NOMO-1 (cell line): ENCODE measurements around the gene PCDHB15.
A peak's percentile ranks its signal among the peaks of the same experiment; 100 is the strongest.
"Not testable (repeated sequence)": the region's sequence is repeated elsewhere in the genome, so short reads cannot be mapped to it uniquely, and the experiment has no call there.

Experiments used
- DNase-seq, 2 experiments: peaks; one replicate each; lab custom pipeline; 2025; ENCODE audit not compliant: unreplicated experiment in 2 of 2; lab: John Stamatoyannopoulos, UW

PCDHB15 gene

GRCh38 chr5:141245250-141245717, at the start of gene PCDHB15:
TSS of gene PCDHB15 (plus strand) at chr5:141245395. CDS start at chr5:141245579, 184 bp downstream.
- DNase-seq = no peak

DNA sequence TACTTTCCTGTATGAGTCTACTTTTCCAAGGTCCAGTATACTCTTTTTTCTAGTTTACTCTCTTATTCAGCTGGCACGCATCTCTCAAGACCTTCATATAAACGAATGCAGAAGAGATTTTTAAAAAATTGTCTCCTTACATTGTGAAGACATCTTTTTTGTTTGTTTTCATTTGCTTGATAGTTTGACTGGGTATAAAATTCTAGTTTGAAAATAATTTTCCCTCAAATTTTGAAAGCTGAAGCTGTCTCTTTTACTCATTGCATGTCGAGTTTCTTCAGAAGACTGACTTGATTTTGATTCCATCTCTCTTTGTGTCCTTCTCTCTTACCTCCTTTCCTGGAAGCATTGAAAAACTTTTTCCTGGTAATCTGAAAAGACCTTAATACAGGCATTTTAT, 48.8 kb upstream of the PCDHB15 start:
- DNase-seq = no peak

- peak in 1 of 2 experiments; percentile 10 for DNase-seq
Observed at GRCh38 chr5:141199359-141200235, 45.6 kb upstream of the PCDHB15 start, which contains the start of gene PCDHB11. TSS of gene PCDHB11 (plus strand) at chr5:141199627. CDS start at chr5:141199775, 148 bp downstream.

- not testable (repeated sequence) for DNase-seq
Observed at GRCh38 chr5:141201126-141201525, 44.1 kb upstream of the PCDHB15 start.

- not testable (repeated sequence) for DNase-seq
Observed at GRCh38 chr5:141201646-141202045, 43.5 kb upstream of the PCDHB15 start.

DNA sequence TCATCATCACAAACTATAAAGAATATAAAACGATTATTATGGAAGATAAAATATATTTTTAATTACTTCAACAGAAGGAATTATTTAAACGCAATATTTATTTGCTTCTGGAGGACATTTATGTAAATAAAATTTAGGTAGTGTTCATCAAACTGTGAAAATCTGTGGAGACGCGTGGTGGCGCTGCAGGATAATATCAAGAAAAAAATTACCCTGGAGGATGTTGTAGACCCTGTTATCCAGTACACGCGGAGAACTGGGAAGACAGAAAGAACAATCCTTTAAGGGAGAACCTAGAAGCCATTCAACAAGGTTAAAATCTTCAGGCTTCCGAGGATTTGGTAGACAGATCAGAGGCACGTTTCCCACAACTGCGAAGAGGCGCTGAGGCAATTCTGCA, 36.7 kb upstream of the PCDHB15 start, which contains the start of gene PCDHB12:
Gene PCDHB12, plus strand, starts transcription at position 242 of the 400 bp plus-strand sequence. CDS start 189 bp downstream, outside the sequence.
- no peak for DNase-seq

DNA sequence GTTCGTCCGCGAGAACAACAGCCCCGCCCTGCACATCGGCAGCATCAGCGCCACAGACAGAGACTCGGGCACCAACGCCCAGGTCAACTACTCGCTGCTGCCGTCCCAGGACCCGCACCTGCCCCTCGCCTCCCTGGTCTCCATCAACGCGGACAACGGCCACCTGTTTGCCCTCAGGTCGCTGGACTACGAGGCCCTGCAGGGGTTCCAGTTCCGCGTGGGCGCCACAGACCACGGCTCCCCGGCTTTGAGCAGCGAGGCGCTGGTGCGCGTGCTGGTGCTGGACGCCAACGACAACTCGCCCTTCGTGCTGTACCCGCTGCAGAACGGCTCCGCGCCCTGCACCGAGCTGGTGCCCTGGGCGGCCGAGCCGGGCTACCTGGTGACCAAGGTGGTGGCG, 34.9 kb upstream of the PCDHB15 start:
- DNase-seq = not testable (repeated sequence)

DNA sequence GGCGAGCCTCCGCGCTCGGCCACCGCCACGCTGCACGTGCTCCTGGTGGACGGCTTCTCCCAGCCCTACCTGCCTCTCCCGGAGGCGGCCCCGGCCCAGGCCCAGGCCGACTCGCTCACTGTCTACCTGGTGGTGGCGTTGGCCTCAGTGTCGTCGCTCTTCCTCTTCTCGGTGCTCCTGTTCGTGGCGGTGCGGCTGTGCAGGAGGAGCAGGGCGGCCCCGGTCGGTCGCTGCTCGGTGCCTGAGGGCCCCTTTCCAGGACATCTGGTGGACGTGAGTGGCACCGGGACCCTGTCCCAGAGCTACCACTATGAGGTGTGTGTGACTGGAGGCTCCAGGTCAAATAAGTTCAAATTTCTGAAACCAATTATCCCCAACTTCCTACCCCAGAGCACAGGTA, 34.3 kb upstream of the PCDHB15 start:
- DNase-seq = not testable (repeated sequence)

DNA sequence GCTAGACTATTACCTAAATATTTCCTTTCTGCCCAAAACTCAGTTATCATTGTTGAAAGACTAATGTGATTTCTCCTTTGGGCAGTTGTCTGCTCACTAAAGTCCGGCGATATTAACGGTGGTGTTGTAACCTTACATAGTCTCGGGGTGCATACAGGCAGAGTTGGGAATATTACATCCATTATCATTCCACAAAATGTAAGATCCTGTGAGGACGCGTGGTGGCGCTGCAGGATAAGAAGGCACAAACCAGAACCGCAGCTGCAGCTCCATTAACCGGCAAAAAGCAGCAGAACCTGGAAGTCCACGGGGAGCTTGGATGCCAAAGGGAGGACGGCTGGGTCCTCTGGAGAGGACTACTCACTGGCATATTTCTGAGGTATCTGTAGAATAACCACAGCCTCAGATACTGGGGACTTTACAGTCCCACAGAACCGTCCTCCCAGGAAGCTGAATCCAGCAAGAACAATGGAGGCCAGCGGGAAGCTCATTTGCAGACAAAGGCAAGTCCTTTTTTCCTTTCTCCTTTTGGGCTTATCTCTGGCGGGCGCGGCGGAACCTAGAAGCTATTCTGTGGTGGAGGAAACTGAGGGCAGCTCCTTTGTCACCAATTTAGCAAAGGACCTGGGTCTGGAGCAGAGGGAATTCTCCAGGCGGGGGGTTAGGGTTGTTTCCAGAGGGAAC, 31.4 kb upstream of the PCDHB15 start, which contains the start of gene PCDHB13:
Gene PCDHB13, plus strand, starts transcription at position 264 of the 684 bp plus-strand sequence. Its CDS starts 205 bp downstream, at position 469.
- DNase-seq = not testable (repeated sequence)

DNA sequence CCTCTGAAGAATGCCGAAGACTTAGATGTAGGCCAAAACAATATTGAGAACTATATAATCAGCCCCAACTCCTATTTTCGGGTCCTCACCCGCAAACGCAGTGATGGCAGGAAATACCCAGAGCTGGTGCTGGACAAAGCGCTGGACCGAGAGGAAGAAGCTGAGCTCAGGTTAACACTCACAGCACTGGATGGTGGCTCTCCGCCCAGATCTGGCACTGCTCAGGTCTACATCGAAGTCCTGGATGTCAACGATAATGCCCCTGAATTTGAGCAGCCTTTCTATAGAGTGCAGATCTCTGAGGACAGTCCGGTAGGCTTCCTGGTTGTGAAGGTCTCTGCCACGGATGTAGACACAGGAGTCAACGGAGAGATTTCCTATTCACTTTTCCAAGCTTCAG, 30.6 kb upstream of the PCDHB15 start:
- DNase-seq = not testable (repeated sequence)

GRCh38 chr5:141215504-141215903, 29.7 kb upstream of the PCDHB15 start:
- not testable (repeated sequence) for DNase-seq

GRCh38 chr5:141216035-141216434, 29.2 kb upstream of the PCDHB15 start:
- not testable (repeated sequence) for DNase-seq

DNA sequence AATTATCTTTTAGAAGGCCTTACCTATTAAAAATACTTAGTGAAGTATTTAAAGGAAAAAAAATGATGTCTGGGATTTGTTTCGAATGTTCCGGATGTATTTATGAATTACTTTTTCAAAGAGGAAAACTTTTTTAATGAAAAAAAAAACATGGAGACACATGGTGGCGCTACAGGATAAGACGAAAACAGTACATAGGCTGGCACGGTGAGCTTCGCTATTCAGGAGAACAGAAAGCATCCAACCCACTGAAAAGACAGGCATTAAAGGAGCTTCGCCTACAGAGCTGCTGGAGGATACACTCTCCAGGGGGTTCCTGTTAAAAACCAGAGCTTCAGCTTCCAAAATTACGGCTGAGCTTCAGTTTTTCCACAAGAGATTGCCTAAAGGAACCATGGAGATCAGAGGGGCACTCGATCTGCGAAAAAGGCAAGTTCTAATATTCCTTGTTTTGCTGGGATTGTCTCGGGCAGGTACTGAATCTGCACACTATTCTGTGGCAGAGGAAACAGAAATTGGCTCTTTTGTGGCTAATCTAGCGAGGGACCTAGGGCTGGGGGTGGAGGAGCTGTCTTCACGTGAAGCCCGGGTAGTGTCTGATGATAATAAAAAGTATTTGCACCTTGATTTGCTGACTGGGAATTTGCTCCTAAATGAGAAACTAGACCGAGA, 21.9 kb upstream of the PCDHB15 start, which contains the start of gene PCDHB14:
Gene PCDHB14, plus strand, starts transcription at position 232 of the 672 bp plus-strand sequence. Its CDS starts 163 bp downstream, at position 395.
- peak; percentile 14 to 47 for DNase-seq

DNA sequence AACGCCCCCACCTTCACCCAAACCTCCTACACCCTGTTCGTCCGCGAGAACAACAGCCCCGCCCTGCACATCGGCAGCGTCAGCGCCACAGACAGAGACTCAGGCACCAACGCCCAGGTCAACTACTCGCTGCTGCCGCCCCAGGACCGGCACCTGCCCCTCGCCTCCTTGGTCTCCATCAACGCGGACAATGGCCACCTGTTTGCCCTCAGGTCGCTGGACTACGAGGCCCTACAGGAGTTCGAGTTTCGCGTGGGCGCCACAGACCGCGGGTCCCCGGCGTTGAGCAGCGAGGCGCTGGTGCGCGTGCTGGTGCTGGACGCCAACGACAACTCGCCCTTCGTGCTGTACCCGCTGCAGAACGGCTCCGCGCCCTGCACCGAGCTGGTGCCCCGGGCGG, 20.4 kb upstream of the PCDHB15 start:
- DNase-seq = not testable (repeated sequence)

GRCh38 chr5:141225421-141225820, 19.8 kb upstream of the PCDHB15 start:
- not testable (repeated sequence) for DNase-seq

DNA sequence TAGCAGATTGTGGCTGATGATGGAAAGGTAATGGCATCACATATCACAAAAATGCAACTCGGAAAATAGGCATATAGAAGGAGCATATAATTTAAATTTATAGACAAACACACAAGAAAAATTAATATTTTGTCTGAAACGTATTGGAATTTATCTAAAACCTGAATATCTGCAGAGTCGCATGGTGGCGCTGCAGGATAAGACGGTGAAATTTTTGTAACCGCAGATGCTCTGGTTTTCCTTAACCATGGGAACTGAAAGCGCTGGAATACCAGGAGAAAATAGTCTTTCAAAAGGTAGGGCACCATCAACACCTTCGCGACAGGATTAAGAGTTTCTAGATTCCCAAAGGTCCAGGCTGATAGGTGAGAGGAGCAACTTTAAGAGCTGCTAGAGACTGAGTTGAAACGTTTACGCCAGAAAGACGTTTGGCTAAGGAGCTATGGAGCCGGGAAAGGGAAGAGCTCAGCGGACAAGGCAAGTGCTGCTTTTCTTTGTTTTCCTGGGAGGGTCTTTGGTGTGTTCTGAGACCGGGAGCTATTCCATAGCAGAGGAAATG, 11.0 kb upstream of the PCDHB15 start:
- DNase-seq = no peak

- not testable (repeated sequence) for DNase-seq
Observed at GRCh38 chr5:141235922-141236321, 9.3 kb upstream of the PCDHB15 start.

GRCh38 chr5:141236516-141237313, 8.5 kb upstream of the PCDHB15 start:
- no peak for DNase-seq

GRCh38 chr5:141241496-141241895, 3.7 kb upstream of the PCDHB15 start:
- DNase-seq = no peak
